DMS153 treated with DMSO at 0.1 percent for 48 hours (cell line): ENCODE measurements around the gene PTRH1.

Experiments
- DNase-seq: peaks from one replicate; lab custom pipeline; 2025; ENCODE audit not compliant: unreplicated experiment; lab: John Stamatoyannopoulos, UW

PTRH1 gene

GRCh38 chr9:127664678-127665507, 50.6 kb downstream of the PTRH1 start:
- no peak for DNase-seq

DNA sequence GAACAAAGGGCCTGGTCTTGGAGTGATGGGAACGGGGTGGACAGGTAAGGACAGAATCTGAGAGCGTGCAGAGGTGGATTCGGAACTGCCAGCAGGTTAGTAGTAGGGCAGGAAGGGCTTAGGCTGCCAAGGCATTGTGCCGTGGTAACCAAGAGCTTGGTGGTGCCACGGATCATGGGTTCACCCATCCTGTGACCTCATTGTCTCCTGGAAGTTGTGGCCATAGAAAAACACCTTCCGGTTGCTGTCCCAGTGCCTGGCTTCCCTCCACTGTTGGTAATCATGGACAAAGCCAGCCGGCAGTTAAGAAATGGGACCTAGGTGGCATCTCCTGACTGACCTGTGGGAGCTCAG, 51.2 kb downstream of the PTRH1 start:
- DNase-seq: no peak
